ENCODE data around the gene HEMK1.

DNA sequence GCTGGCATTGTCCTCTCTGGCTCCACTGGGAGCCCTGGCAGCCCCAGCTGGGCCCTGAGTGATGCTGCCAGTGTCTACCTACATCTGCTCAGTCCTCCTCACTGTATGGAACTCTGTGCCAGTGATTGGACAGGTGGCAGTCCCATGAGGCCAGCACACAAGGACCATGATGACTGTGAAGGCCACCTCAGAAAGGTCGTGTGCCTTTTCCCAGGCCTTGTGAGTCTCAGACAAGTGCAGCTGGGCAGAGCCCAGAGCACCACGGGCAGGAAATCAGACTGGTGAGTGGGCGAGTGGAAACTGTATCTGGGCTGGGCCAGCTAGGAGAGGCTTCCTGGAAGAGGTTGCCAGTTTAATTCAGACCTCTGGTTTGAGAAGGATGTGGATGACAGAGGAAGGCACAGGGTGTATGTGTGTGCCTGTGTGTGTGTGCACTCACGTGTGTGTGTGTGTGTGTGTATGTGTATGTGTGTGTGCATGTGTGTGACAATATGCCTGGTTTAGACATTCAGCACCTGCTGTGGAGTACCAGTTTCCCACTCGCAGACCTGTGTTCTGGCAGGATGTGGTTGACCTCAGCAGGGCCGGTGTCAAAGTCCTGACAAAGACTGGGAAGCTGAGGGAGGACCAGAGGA is 54.6 kb downstream of the HEMK1 start:
- TF ChIP-seq POLR2AphosphoS5 (IDR thresholded peaks at IDR 0.05) (no peak), POLR2A (IDR thresholded peaks at IDR 0.05) (no peak)
- TF ChIP-seq, protein P1, sequence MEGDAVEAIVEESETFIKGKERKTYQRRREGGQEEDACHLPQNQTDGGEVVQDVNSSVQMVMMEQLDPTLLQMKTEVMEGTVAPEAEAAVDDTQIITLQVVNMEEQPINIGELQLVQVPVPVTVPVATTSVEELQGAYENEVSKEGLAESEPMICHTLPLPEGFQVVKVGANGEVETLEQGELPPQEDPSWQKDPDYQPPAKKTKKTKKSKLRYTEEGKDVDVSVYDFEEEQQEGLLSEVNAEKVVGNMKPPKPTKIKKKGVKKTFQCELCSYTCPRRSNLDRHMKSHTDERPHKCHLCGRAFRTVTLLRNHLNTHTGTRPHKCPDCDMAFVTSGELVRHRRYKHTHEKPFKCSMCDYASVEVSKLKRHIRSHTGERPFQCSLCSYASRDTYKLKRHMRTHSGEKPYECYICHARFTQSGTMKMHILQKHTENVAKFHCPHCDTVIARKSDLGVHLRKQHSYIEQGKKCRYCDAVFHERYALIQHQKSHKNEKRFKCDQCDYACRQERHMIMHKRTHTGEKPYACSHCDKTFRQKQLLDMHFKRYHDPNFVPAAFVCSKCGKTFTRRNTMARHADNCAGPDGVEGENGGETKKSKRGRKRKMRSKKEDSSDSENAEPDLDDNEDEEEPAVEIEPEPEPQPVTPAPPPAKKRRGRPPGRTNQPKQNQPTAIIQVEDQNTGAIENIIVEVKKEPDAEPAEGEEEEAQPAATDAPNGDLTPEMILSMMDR (IDR thresholded peaks at IDR 0.05): no peak

Data from breast epithelium (tissue), 3 donors.